Activated CD4-positive, CD25-positive, alpha-beta regulatory T cell treated with anti-CD3 and anti-CD28 coated beads, Interleukin-2, amount 50 U/mL, for 16 hours (primary cell): ENCODE data around the gene TRPC4.

Experiments
- DNase-seq: peaks from one replicate; pipeline ENCODE4 v3.0.0-alpha.2; 2020; ENCODE audit warnings: low read depth, low spot score

The TRPC4 gene

GRCh38 chr13:37729876-37730275 is 139.7 kb downstream of the TRPC4 start:
- DNase-seq: no peak

GRCh38 chr13:37716420-37717195 is 153.0 kb downstream of the TRPC4 start:
- DNase-seq: no peak

GRCh38 chr13:37715606-37716015 is 154.0 kb downstream of the TRPC4 start:
- DNase-seq: no peak

GRCh38 chr13:37709318-37709717 is 160.3 kb downstream of the TRPC4 start:
- DNase-seq: no peak

GRCh38 chr13:37707739-37708500 is 161.7 kb downstream of the TRPC4 start:
- no peak for DNase-seq

GRCh38 chr13:37706041-37706440 is 163.5 kb downstream of the TRPC4 start:
- no peak for DNase-seq

GRCh38 chr13:37701972-37702371 is 167.6 kb downstream of the TRPC4 start:
- DNase-seq: no peak

GRCh38 chr13:37701306-37701705 is 168.3 kb downstream of the TRPC4 start:
- no peak for DNase-seq

GRCh38 chr13:37700887-37701286 is 168.7 kb downstream of the TRPC4 start:
- no peak for DNase-seq

GRCh38 chr13:37695200-37695599 is 174.4 kb downstream of the TRPC4 start:
- no peak for DNase-seq

GRCh38 chr13:37690361-37690760 is 179.2 kb downstream of the TRPC4 start:
- DNase-seq: no peak

GRCh38 chr13:37686501-37686900 is 183.1 kb downstream of the TRPC4 start:
- DNase-seq: no peak

GRCh38 chr13:37685206-37685605 is 184.4 kb downstream of the TRPC4 start:
- DNase-seq: no peak

- DNase-seq: no peak
These were observed 187.1 kb downstream of the TRPC4 start for GRCh38 chr13:37682496-37682895.

- no peak for DNase-seq
These were observed 188.1 kb downstream of the TRPC4 start for GRCh38 chr13:37681281-37682032.

GRCh38 chr13:37680137-37680536 is 189.4 kb downstream of the TRPC4 start:
- no peak for DNase-seq

- no peak for DNase-seq
These were observed 190.5 kb downstream of the TRPC4 start for GRCh38 chr13:37679043-37679442.

GRCh38 chr13:37669845-37670244 is 199.7 kb downstream of the TRPC4 start:
- no peak for DNase-seq

- no peak for DNase-seq
These were observed 201.9 kb downstream of the TRPC4 start for GRCh38 chr13:37667702-37668101.

- no peak for DNase-seq
These were observed 203.5 kb downstream of the TRPC4 start for GRCh38 chr13:37666036-37666435.

GRCh38 chr13:37665420-37665819 is 204.2 kb downstream of the TRPC4 start:
- DNase-seq: no peak

GRCh38 chr13:37663724-37664123 is 205.8 kb downstream of the TRPC4 start:
- DNase-seq: no peak
